HepG2 (cell line): ENCODE measurements around the gene CCNL1. TPM values are rescaled to one million over a fixed set of nuclear protein-coding genes. Genes with fewer than 3 reads are reported as not detected.

Experiments
- ELF4 ChIP-seq: sonication (generic); formaldehyde crosslinking; IDR thresholded peaks from 2 replicates; pipeline ENCODE4 v1.5.0; 2020; ENCODE audit warnings: missing genetic modification reagents, mild to moderate bottlenecking, moderate library complexity, borderline replicate concordance
- ETV5 ChIP-seq: IDR thresholded peaks from 2 replicates; pipeline ENCODE4 v1.6.1; 2018; ENCODE audit warnings: missing biosample characterization, missing genetic modification reagents, inconsistent platforms, borderline replicate concordance
- GLMP ChIP-seq: sonication (generic); formaldehyde crosslinking; IDR thresholded peaks from 2 replicates; pipeline ENCODE4 v1.9.0; 2021; ENCODE audit warnings: missing genetic modification reagents, mild to moderate bottlenecking, borderline replicate concordance
- HDAC2 ChIP-seq: sonication (generic); formaldehyde crosslinking; IDR thresholded peaks from 2 replicates; pipeline ENCODE4 v1.4.0; 2020; ENCODE audit warnings: missing genetic modification reagents
- MIER3 ChIP-seq: IDR thresholded peaks from 2 replicates; pipeline ENCODE4 v1.6.1; 2016; ENCODE audit warnings: missing compliant biosample characterization, borderline replicate concordance
- REST ChIP-seq, 2 experiments: IDR thresholded peaks; 2 replicates each; pipeline ENCODE4 v1.6.1; 2011 to 2012; ENCODE audit warnings: low read length in 2 of 2, borderline replicate concordance in 1 of 2, low read depth in 1 of 2, mild to moderate bottlenecking in 1 of 2, moderate library complexity in 1 of 2
- SOX5 ChIP-seq: IDR thresholded peaks from 2 replicates; pipeline ENCODE4 v1.6.1; 2016; ENCODE audit warnings: borderline replicate concordance
- TBX2 ChIP-seq: sonication (generic); formaldehyde crosslinking; IDR thresholded peaks from 2 replicates; pipeline ENCODE4 v1.5.0; 2020; ENCODE audit warnings: missing genetic modification reagents, mild to moderate bottlenecking, borderline replicate concordance
- ZFY ChIP-seq: sonication (generic); formaldehyde crosslinking; IDR thresholded peaks from 2 replicates; pipeline ENCODE4 v1.4.0; 2020; ENCODE audit warnings: missing genetic modification reagents
- ZNF782 ChIP-seq: sonication (generic); formaldehyde crosslinking; IDR thresholded peaks from 2 replicates; pipeline ENCODE4 v1.4.0; 2020; ENCODE audit warnings: missing genetic modification reagents, mild to moderate bottlenecking, borderline replicate concordance
- ZNF788 ChIP-seq: sonication (generic); formaldehyde crosslinking; IDR thresholded peaks from 2 replicates; pipeline ENCODE4 v1.5.0; 2020; ENCODE audit warnings: mild to moderate bottlenecking, missing genetic modification reagents, borderline replicate concordance
- polyA plus RNA-seq, 8 experiments: library from polyadenylated mRNA; depleted of rRNA in 3 of 8; stranded (reverse) in 7 of 8; unstranded in 1 of 8; fragments of >200 nt; fragmentation: Illumina TruSeq in 4 of 8; extraction: Trizol in 4 of 8; gene quantifications; 2 replicates each; pipeline versions ENCODE4 v1.2.1 to v1.2.3, GENCODE V29; 2011 to 2016; ENCODE audit warnings: low read depth in 4 of 8, missing spikeins in 1 of 8, mixed read lengths in 1 of 8; ENCODE audit not compliant: insufficient read depth in 1 of 8
- total RNA-seq, 5 experiments: library from RNA; depleted of rRNA; stranded (reverse); fragments of >200 nt; fragmentation: Illumina TruSeq; extraction: Trizol; gene quantifications; 2 replicates each; pipeline ENCODE4 v1.2.3, GENCODE V29; 2016; ENCODE audit warnings: low read depth in 1 of 5
- TF ChIP-seq, protein P1 (sequence below): sonication (generic); formaldehyde crosslinking; IDR thresholded peaks from 2 replicates; pipeline ENCODE4 v1.4.0; 2020; ENCODE audit warnings: missing genetic modification reagents, borderline replicate concordance
- TF ChIP-seq, protein P2 (sequence below): sonication (generic); formaldehyde crosslinking; IDR thresholded peaks from 2 replicates; pipeline ENCODE4 v1.4.0; 2020; ENCODE audit warnings: missing genetic modification reagents
- TF ChIP-seq, protein P3 (sequence below): sonication (generic); formaldehyde crosslinking; IDR thresholded peaks from 2 replicates; pipeline ENCODE4 v1.4.0; 2020; ENCODE audit warnings: mild to moderate bottlenecking, missing genetic modification reagents

The CCNL1 gene
- total and polyA plus RNA-seq, 2 of the 13 experiments (the other 11 are each of a cell fraction or from before 2014, with no cell fraction given) = 151 to 303 TPM

DNA sequence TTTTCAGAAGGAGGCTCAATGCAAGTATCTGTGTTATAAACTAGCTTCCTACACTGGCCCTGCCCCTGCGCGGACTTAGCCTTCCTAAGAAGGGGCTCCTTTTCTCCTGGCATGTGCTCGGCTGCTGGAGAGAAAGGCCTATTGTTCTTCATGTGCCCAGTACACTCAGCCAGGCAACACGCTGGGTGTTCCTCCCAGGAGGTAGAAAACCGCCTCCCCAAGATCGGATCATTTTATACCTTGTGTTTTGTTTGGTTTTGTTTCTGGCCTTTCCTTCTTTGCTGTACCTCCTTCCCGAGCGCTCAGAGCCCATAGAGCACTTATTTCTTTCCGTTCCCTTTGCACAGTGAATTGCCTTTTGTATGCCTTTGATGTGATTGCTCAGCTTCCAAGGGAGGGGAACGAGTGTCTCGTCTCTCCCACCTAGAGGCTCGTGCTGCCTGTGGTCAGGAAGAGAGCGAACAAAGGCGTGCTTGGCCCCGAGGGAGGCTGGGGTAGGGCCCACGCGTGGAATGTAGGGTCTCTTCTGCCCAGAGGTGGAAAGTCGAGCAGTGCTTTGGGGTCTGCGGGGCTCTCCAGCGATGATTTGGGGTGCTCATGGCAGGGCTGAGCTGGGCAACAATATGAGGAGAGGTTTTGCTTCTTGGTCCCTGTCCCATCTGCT is 30.0 kb downstream of the CCNL1 start (continued):
- TF ChIP-seq, protein P1, sequence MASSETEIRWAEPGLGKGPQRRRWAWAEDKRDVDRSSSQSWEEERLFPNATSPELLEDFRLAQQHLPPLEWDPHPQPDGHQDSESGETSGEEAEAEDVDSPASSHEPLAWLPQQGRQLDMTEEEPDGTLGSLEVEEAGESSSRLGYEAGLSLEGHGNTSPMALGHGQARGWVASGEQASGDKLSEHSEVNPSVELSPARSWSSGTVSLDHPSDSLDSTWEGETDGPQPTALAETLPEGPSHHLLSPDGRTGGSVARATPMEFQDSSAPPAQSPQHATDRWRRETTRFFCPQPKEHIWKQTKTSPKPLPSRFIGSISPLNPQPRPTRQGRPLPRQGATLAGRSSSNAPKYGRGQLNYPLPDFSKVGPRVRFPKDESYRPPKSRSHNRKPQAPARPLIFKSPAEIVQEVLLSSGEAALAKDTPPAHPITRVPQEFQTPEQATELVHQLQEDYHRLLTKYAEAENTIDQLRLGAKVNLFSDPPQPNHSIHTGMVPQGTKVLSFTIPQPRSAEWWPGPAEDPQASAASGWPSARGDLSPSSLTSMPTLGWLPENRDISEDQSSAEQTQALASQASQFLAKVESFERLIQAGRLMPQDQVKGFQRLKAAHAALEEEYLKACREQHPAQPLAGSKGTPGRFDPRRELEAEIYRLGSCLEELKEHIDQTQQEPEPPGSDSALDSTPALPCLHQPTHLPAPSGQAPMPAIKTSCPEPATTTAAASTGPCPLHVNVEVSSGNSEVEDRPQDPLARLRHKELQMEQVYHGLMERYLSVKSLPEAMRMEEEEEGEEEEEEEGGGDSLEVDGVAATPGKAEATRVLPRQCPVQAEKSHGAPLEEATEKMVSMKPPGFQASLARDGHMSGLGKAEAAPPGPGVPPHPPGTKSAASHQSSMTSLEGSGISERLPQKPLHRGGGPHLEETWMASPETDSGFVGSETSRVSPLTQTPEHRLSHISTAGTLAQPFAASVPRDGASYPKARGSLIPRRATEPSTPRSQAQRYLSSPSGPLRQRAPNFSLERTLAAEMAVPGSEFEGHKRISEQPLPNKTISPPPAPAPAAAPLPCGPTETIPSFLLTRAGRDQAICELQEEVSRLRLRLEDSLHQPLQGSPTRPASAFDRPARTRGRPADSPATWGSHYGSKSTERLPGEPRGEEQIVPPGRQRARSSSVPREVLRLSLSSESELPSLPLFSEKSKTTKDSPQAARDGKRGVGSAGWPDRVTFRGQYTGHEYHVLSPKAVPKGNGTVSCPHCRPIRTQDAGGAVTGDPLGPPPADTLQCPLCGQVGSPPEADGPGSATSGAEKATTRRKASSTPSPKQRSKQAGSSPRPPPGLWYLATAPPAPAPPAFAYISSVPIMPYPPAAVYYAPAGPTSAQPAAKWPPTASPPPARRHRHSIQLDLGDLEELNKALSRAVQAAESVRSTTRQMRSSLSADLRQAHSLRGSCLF (CRISPR knock-in tag) = no peak
- TF ChIP-seq ELF4 (CRISPR knock-in tag) (no peak), ETV5 (CRISPR knock-in tag) (0 out of 2 replicates have a peak, but pooled peaks have one; percentile 2), TBX2 (CRISPR knock-in tag) (peak; percentile 56), HDAC2 (CRISPR knock-in tag) (no peak; the same call in 1 of the 2 replicates), GLMP (CRISPR knock-in tag) (no peak), ZFY (CRISPR knock-in tag) (peak; percentile 54), ZNF782 (CRISPR knock-in tag) (no peak; the same call in 1 of the 2 replicates), SOX5 (CRISPR knock-in tag) (peak; percentile 81; the same call in 1 of the 2 replicates), ZNF788 (no peak), MIER3 (CRISPR knock-in tag) (no peak), REST (IDR thresholded peaks at IDR 0.05; ENCODE audit: borderline replicate concordance in 1 of 2, low read depth in 1 of 2, low read length in 2 of 2) (no peak)
- TF ChIP-seq, protein P2, sequence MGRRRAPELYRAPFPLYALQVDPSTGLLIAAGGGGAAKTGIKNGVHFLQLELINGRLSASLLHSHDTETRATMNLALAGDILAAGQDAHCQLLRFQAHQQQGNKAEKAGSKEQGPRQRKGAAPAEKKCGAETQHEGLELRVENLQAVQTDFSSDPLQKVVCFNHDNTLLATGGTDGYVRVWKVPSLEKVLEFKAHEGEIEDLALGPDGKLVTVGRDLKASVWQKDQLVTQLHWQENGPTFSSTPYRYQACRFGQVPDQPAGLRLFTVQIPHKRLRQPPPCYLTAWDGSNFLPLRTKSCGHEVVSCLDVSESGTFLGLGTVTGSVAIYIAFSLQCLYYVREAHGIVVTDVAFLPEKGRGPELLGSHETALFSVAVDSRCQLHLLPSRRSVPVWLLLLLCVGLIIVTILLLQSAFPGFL = no peak
- TF ChIP-seq, protein P3, sequence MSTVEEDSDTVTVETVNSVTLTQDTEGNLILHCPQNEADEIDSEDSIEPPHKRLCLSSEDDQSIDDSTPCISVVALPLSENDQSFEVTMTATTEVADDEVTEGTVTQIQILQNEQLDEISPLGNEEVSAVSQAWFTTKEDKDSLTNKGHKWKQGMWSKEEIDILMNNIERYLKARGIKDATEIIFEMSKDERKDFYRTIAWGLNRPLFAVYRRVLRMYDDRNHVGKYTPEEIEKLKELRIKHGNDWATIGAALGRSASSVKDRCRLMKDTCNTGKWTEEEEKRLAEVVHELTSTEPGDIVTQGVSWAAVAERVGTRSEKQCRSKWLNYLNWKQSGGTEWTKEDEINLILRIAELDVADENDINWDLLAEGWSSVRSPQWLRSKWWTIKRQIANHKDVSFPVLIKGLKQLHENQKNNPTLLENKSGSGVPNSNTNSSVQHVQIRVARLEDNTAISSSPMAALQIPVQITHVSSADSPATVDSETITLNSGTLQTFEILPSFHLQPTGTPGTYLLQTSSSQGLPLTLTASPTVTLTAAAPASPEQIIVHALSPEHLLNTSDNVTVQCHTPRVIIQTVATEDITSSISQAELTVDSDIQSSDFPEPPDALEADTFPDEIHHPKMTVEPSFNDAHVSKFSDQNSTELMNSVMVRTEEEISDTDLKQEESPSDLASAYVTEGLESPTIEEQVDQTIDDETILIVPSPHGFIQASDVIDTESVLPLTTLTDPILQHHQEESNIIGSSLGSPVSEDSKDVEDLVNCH (CRISPR knock-in tag) = no peak
